VCaP (cell line): ENCODE data around the gene RALGPS2.
A peak's percentile ranks its signal among the peaks of the same experiment; 100 is the strongest.

Experiments used
- H3K27ac ChIP-seq: fragments of 450-650 bp; 2 replicates; pipeline ENCODE4 v1.5.1; 2017
- CTCF ChIP-seq: fragments of 450-650 bp; conservative IDR thresholded peaks from 2 replicates; pipeline ENCODE4 v1.5.1; 2017; ENCODE audit warnings: mild to moderate bottlenecking, moderate library complexity

RALGPS2 gene

GRCh38 chr1:178718520-178718919 lies 6.5 kb upstream of the RALGPS2 start:
- TF ChIP-seq CTCF, result no peak

GRCh38 chr1:178723546-178723945 lies 1.5 kb upstream of the RALGPS2 start:
- no peak for TF ChIP-seq CTCF

More at GRCh38 chr1:178718520-178718919, 6.5 kb upstream of the RALGPS2 start:
- no peak overlapping the region for H3K27ac ChIP-seq

GRCh38 chr1:178724376-178724727 lies 692 bp upstream of the RALGPS2 start:
- no peak for TF ChIP-seq CTCF
- H3K27ac ChIP-seq, result peak overlapping the region; percentile 92

More at GRCh38 chr1:178723546-178723945, 1.5 kb upstream of the RALGPS2 start:
- no peak overlapping the region for H3K27ac ChIP-seq

GRCh38 chr1:178725466-178726086 lies 532 bp downstream of the RALGPS2 start:
- H3K27ac ChIP-seq, result peak overlapping the region; percentile 92
- TF ChIP-seq CTCF, result no peak

- no peak for TF ChIP-seq CTCF
- peak overlapping the region; percentile 92 for H3K27ac ChIP-seq
Measured at GRCh38 chr1:178726087-178726517, 1.1 kb downstream of the RALGPS2 start.

GRCh38 chr1:178726545-178726944 lies 1.5 kb downstream of the RALGPS2 start:
- peak overlapping the region; percentile 92 for H3K27ac ChIP-seq
- no peak for TF ChIP-seq CTCF

- peak overlapping the region; percentile 92 for H3K27ac ChIP-seq
- TF ChIP-seq CTCF, result no peak
Measured at GRCh38 chr1:178727014-178727895, 2.2 kb downstream of the RALGPS2 start.
